ENCODE data around the gene LRMDA. TPM values are rescaled to one million over a fixed set of nuclear protein-coding genes. Genes with fewer than 3 reads are reported as not detected.

LRMDA gene
- total and polyA plus RNA-seq, 2 of the 4 experiments (the other 2 are of a cell fraction): 0.07 TPM; not detected in 1

DNA sequence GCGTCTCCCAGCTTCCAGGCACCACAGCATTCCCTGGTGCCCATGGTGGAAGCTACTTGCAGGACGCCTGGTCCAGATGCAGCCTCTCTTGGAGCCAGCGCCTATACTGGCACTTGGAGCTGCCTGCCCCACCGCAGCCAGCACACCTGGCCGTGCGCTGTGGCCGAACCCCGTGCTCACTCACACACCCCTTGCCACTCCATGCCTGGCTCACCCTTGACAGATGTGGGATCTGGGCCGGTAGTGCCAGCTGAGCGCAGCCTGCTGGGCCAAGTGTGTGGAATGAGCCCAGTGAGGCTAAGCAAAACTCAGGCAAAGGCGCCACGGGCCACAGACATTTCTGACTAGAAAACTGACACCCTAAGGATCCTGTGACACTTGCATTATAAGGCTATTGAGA is 884.8 kb downstream of the LRMDA start:
- in situ Hi-C loops (cut with MboI; ENCODE audit: low sequenced_read_pairs) (no loop called here), intact Hi-C loops (cut with micrococcal nuclease) (no loop called here), dilution Hi-C loops (cut with HindIII; ENCODE audit: low sequenced_read_pairs, unreplicated experiment) (no loop called here)
- no peak overlapping the region for H2AFZ ChIP-seq (replicated peaks; ENCODE audit: low read length, poor library complexity)
- H3K27ac ChIP-seq (ENCODE audit: insufficient read depth, low read length): no peak overlapping the region
- H2BK120ac ChIP-seq (ENCODE audit: low read depth, low read length): no peak overlapping the region
- H4K20me1 ChIP-seq (ENCODE audit: insufficient read depth, low read length): no peaks in the 10 kb centered on the region
- no peak overlapping the region for H3K9ac ChIP-seq (ENCODE audit: low read depth, low read length)
- TF ChIP-seq MAZ (IDR thresholded peaks at IDR 0.05; ENCODE audit: borderline replicate concordance, low read depth, low read length) (no peak), FOS (IDR thresholded peaks at IDR 0.05; ENCODE audit: low read depth, low read length) (no peak), RAD21 (IDR thresholded peaks at IDR 0.05; ENCODE audit: low read length) (no peak), CEBPB (IDR thresholded peaks at IDR 0.05; ENCODE audit: low read depth, low read length) (no peak), NFE2L2 (IDR thresholded peaks at IDR 0.05; ENCODE audit: low read depth, low read length) (no peak), POLR2A (IDR thresholded peaks at IDR 0.05; ENCODE audit: low read depth, low read length) (no peak), BHLHE40 (IDR thresholded peaks at IDR 0.05; ENCODE audit: low read depth, low read length) (no peak), RCOR1 (IDR thresholded peaks at IDR 0.05; ENCODE audit: insufficient replicate concordance, low read length) (no peak), SMC3 (IDR thresholded peaks at IDR 0.05; ENCODE audit: low read depth, low read length) (no peak), MXI1 (IDR thresholded peaks at IDR 0.05; ENCODE audit: borderline replicate concordance, low read depth, low read length) (no peak), MAFK (IDR thresholded peaks at IDR 0.05; ENCODE audit: low read depth, low read length) (no peak), CHD1 (IDR thresholded peaks at IDR 0.05; ENCODE audit: low read depth, low read length) (no peak), RFX5 (IDR thresholded peaks at IDR 0.05; ENCODE audit: low read depth, low read length) (no peak)
- TF ChIP-seq, protein P1, sequence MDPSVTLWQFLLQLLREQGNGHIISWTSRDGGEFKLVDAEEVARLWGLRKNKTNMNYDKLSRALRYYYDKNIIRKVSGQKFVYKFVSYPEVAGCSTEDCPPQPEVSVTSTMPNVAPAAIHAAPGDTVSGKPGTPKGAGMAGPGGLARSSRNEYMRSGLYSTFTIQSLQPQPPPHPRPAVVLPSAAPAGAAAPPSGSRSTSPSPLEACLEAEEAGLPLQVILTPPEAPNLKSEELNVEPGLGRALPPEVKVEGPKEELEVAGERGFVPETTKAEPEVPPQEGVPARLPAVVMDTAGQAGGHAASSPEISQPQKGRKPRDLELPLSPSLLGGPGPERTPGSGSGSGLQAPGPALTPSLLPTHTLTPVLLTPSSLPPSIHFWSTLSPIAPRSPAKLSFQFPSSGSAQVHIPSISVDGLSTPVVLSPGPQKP (IDR thresholded peaks at IDR 0.05; ENCODE audit: borderline replicate concordance, low read depth, low read length): no peak
- TF ChIP-seq, protein P2, sequence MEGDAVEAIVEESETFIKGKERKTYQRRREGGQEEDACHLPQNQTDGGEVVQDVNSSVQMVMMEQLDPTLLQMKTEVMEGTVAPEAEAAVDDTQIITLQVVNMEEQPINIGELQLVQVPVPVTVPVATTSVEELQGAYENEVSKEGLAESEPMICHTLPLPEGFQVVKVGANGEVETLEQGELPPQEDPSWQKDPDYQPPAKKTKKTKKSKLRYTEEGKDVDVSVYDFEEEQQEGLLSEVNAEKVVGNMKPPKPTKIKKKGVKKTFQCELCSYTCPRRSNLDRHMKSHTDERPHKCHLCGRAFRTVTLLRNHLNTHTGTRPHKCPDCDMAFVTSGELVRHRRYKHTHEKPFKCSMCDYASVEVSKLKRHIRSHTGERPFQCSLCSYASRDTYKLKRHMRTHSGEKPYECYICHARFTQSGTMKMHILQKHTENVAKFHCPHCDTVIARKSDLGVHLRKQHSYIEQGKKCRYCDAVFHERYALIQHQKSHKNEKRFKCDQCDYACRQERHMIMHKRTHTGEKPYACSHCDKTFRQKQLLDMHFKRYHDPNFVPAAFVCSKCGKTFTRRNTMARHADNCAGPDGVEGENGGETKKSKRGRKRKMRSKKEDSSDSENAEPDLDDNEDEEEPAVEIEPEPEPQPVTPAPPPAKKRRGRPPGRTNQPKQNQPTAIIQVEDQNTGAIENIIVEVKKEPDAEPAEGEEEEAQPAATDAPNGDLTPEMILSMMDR (conservative IDR thresholded peaks at IDR 0.05; ENCODE audit: low read depth, low read length): no peak
- TF ChIP-seq, protein P3, sequence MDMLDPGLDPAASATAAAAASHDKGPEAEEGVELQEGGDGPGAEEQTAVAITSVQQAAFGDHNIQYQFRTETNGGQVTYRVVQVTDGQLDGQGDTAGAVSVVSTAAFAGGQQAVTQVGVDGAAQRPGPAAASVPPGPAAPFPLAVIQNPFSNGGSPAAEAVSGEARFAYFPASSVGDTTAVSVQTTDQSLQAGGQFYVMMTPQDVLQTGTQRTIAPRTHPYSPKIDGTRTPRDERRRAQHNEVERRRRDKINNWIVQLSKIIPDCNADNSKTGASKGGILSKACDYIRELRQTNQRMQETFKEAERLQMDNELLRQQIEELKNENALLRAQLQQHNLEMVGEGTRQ (IDR thresholded peaks at IDR 0.05; ENCODE audit: low read depth, low read length): no peak
- H2BK20ac ChIP-seq (ENCODE audit: low read depth, low read length): no peak overlapping the region
- H3K18ac ChIP-seq (ENCODE audit: low read depth, low read length): no peak overlapping the region
- H3K4me2 ChIP-seq (ENCODE audit: low read depth, low read length): no peak overlapping the region
- H3K4me3 ChIP-seq (ENCODE audit: insufficient read depth, low read depth, low read length): no peak overlapping the region
- no peak overlapping the region for H3K56ac ChIP-seq (ENCODE audit: extremely low read depth, insufficient read depth, low read length)
- no peak overlapping the region for H3K4ac ChIP-seq (ENCODE audit: low read depth, low read length)
- H2AK5ac ChIP-seq (ENCODE audit: low read depth, low read length): no peak overlapping the region
- H4K5ac ChIP-seq (ENCODE audit: low read depth, low read length): no peak overlapping the region
- DNase-seq (no peak), ATAC-seq (ENCODE audit: low read depth) (no peak)
- no peak overlapping the region for H4K8ac ChIP-seq (ENCODE audit: low read depth in 2 of 2, low read length in 2 of 2)
- no peak overlapping the region for H2BK5ac ChIP-seq (ENCODE audit: low read depth, low read length, poor library complexity, severe bottlenecking)
- H2BK15ac ChIP-seq (ENCODE audit: low read depth, low read length): no peak overlapping the region
- no peaks in the 10 kb centered on the region for H3K36me3 ChIP-seq (ENCODE audit: control insufficient read depth, insufficient read depth, low read length)
- no peaks in the 10 kb centered on the region for H3K9me1 ChIP-seq (ENCODE audit: insufficient read depth, low read length)
- no peaks in the 10 kb centered on the region for H3K4me1 ChIP-seq (ENCODE audit: control insufficient read depth, insufficient read depth, low read length)
- no peaks in the 10 kb centered on the region for H3K79me1 ChIP-seq (ENCODE audit: low read depth in 1 of 2, low read length in 2 of 2)
- no peak overlapping the region for H2AK9ac ChIP-seq (replicated peaks; ENCODE audit: low read depth, low read length, poor library complexity)
- H3K14ac ChIP-seq (replicated peaks; ENCODE audit: low read depth, low read length): no peak overlapping the region
- CTCF ChIA-PET: interaction anchor here (0.6 kb wide), 2 partner anchors 13 to 233 kb away, joined by 3 read pairs; no protein-coding TSS in a partner anchor
- no peak overlapping the region for H4K91ac ChIP-seq (ENCODE audit: insufficient read depth, low read depth, low read length)
- H3K9me3 ChIP-seq (ENCODE audit: control insufficient read depth, insufficient read depth, low read length): peaks cover 6% of the 10 kb centered on the region
- POLR2A ChIA-PET (ENCODE audit: unreplicated experiment): no interaction called here
- 98% methylated on average over 7 of the region's 12 CpGs; no CpG with 5 or more reads in 1 of the 2 experiments for WGBS, 2 experiments (ENCODE audit: extremely low coverage in 2 of 2, insufficient read length in 1 of 2)
- no peaks in the 10 kb centered on the region for H3K27me3 ChIP-seq (ENCODE audit: control insufficient read depth, insufficient read depth, low read length)
- BruUV-seq (replicated peaks): no TSS peak
- H3K23ac ChIP-seq (ENCODE audit: low read depth, low read length): no peak overlapping the region

Measured in IMR-90 (cell line).